Right atrium auricular region (tissue), 2 donors: ENCODE data around the gene COL13A1. TPM values are rescaled to one million over a fixed set of nuclear protein-coding genes. Genes with fewer than 3 reads are reported as not detected.

Experiments used
- DNase-seq: peaks from one replicate; pipeline ENCODE4 v3.0.0-alpha.2; 2019; ENCODE audit warnings: low spot score
- H3K27ac ChIP-seq, 2 donors: fragments of 200-600 bp; sonication (generic); 1 replicate in 1 of 2; 2 replicates in 1 of 2; pipeline ENCODE4 v1.5.1; 2016 to 2019
- H3K27me3 ChIP-seq, 2 donors: fragments of 200-600 bp; sonication (generic); one replicate each; pipeline versions ENCODE4 v1.5.1 to v1.6.0; 2017 to 2019
- H3K36me3 ChIP-seq: fragments of 200-600 bp; sonication (generic); one replicate; pipeline ENCODE4 v1.5.1; 2016
- H3K4me1 ChIP-seq, 2 donors: fragments of 200-600 bp; sonication (generic); one replicate each; pipeline versions ENCODE4 v1.5.1 to v1.6.0; 2017 to 2019
- H3K4me3 ChIP-seq, 2 donors: fragments of 200-600 bp; sonication (generic); 1 replicate in 1 of 2; 2 replicates in 1 of 2; pipeline ENCODE4 v1.5.1; 2017 to 2019; ENCODE audit warnings: mild to moderate bottlenecking in 1 of 2, moderate library complexity in 1 of 2
- H3K9me3 ChIP-seq, 2 donors: fragments of 200-600 bp; sonication (generic); one replicate each; pipeline ENCODE4 v1.5.1; 2019
- total RNA-seq, 2 donors: library from RNA; depleted of rRNA; stranded (reverse); fragments of >200 nt; gene quantifications; one replicate each; pipeline ENCODE4 v1.1.0, GENCODE V29; 2016
- TF ChIP-seq, protein P1 (sequence below), 2 donors: fragments of 200-600 bp; sonication (generic); IDR thresholded peaks; one replicate each; pipeline ENCODE4 v1.5.1; 2019; ENCODE audit warnings: antibody characterized with exemption in 2 of 2

The COL13A1 gene
- total RNA-seq, 2 donors from 2014 or later = 5.7 to 11.8 TPM

DNA sequence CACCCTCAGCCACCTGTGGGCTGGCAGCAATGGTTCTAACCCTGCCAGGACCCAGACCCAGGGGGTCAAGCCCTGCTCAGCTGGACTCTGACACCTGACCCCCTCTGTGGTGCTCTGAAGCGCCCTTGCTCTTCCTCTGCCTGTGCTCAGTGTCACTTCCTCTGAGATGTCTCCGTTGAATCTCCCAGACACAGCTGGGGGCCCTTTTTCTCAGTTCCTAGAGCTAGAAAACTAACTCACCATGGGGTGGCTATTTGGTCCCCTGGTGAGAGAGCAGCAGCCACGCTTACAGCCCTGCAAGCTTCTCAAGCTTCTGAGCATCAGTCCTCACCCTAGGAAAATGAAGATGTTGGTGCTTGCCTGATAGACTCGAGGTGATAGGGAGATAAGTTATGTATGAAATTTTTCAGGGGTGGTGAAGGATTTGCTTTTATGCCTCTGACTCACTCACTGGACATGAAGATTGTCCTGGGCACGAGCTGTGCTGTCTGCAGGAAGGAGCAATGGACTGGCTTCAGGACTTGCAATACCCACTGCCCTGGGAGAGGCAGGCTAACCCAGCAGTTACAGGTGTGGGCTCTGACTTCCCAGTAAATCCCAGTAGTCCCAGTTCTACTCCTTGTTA, 29.6 kb downstream of the COL13A1 start:
- no peak overlapping the region for H3K4me3 ChIP-seq
- no peaks in the 10 kb centered on the region for H3K9me3 ChIP-seq
- TF ChIP-seq, protein P1, sequence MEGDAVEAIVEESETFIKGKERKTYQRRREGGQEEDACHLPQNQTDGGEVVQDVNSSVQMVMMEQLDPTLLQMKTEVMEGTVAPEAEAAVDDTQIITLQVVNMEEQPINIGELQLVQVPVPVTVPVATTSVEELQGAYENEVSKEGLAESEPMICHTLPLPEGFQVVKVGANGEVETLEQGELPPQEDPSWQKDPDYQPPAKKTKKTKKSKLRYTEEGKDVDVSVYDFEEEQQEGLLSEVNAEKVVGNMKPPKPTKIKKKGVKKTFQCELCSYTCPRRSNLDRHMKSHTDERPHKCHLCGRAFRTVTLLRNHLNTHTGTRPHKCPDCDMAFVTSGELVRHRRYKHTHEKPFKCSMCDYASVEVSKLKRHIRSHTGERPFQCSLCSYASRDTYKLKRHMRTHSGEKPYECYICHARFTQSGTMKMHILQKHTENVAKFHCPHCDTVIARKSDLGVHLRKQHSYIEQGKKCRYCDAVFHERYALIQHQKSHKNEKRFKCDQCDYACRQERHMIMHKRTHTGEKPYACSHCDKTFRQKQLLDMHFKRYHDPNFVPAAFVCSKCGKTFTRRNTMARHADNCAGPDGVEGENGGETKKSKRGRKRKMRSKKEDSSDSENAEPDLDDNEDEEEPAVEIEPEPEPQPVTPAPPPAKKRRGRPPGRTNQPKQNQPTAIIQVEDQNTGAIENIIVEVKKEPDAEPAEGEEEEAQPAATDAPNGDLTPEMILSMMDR (IDR thresholded peaks at IDR 0.05) = no peak
- no peaks in the 10 kb centered on the region for H3K27me3 ChIP-seq
- no peaks in the 10 kb centered on the region for H3K36me3 ChIP-seq
- peaks cover 0 to 5% of the 10 kb centered on the region in 2 donors for H3K4me1 ChIP-seq
- DNase-seq = no peak
- no peak overlapping the region for H3K27ac ChIP-seq

DNA sequence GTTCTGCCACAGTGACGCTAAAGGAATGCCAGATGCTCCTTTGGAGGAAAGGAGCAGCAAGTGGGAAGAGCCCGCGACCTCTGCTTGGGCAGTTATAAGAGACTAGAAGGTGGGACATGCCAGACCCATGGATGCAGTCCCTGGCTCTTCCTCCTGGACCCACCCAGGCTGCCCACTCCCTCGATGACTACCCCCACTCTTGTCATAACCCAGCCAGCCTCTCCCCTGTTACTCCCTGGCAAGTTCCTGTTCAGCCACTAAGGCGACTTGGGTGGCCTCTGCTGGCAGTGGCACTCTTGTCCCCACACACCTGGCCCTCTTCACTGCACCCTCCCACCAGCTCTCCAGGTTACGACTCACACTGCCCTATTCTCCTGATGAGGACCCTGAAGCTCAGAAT, 33.5 kb downstream of the COL13A1 start:
- no peak overlapping the region for H3K4me3 ChIP-seq
- peaks cover 0 to 26% of the 10 kb centered on the region in 2 donors for H3K4me1 ChIP-seq
- H3K27me3 ChIP-seq = no peaks in the 10 kb centered on the region
- no peaks in the 10 kb centered on the region for H3K9me3 ChIP-seq
- TF ChIP-seq, protein P1 (IDR thresholded peaks at IDR 0.05) = no peak
- DNase-seq = no peak
- H3K36me3 ChIP-seq = no peaks in the 10 kb centered on the region
- no peak overlapping the region for H3K27ac ChIP-seq

DNA sequence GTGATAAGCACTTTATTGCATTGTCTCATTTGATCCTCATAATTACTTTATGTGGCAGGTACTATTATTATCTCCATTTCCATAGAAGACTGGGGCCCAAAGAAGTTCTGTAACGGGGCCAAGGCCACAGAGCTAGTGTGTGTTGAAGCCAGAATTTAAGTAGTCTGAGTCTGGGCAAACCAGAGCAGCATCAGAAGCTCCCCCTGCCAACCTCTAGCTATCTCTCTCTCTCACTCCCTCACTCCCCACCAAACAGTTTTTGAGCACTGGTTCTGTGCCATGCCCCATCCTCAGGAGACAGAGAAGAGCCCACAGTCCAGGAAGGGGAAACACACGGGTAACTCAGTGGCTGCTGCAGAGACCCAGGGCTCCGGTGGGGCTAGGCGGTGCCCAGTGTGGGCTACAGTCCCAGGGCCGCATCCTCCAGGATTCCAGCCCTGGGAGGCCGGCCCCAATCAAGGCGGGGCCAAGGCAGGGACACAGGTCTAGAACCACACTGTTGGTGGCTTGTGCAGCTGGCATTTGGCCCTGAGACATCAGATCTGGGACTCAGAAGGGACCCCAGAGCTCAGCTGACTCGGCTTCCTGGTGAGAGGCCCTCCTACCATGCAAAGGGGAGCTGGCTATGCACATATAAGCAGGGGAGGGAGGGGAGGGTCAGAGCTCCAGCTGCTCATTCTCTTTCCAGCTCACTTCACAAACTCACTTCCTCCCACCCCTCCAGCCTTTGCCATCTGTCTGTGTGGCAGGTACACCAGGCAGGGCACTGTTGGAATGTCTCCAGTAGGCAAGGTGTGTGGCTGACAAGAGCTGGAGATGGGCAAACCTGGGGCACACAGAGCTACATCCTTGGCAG, 34.4 kb downstream of the COL13A1 start:
- TF ChIP-seq, protein P1 (IDR thresholded peaks at IDR 0.05) = no peak
- Histone ChIP-seq H3K27me3 (no peaks in the 10 kb centered on the region), H3K9me3 (no peaks in the 10 kb centered on the region), H3K27ac (peak overlapping the region in 1 of 2 donors; percentile 60), H3K4me3 (no peak overlapping the region), H3K4me1 (peaks cover 0 to 35% of the 10 kb centered on the region in 2 donors), H3K36me3 (no peaks in the 10 kb centered on the region)
- no peak for DNase-seq

- Histone ChIP-seq H3K27ac (peak overlapping the region in 1 of 2 donors; percentile 60), H3K4me1 (peaks cover 0 to 36% of the 10 kb centered on the region in 2 donors), H3K27me3 (no peaks in the 10 kb centered on the region), H3K9me3 (no peaks in the 10 kb centered on the region), H3K4me3 (no peak overlapping the region), H3K36me3 (no peaks in the 10 kb centered on the region)
- DNase-seq = no peak
- TF ChIP-seq, protein P1 (IDR thresholded peaks at IDR 0.05) = no peak
Observed at GRCh38 chr10:69836731-69837030, 35.0 kb downstream of the COL13A1 start.

DNA sequence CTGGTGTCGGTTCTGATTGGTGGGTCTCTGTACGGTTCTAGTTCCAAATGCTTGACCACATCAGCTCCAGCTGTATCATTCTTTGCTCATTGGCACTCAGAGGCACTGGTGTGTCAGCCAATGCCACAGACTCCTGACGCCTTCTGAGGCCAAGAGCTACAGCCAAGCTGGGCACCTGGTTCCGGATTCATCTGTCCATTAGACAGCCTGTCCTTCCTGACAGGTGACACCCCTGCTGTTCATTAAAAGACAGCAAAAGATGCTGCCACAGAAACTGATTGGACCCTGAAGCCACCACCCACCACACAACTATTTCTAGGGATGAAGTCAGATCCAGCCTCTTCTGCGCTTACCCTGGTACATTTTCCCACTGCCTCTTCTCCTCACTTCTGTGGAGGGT, 35.6 kb downstream of the COL13A1 start:
- Histone ChIP-seq H3K4me3 (no peak overlapping the region), H3K36me3 (no peaks in the 10 kb centered on the region), H3K4me1 (peaks cover 0 to 36% of the 10 kb centered on the region in 2 donors), H3K9me3 (no peaks in the 10 kb centered on the region), H3K27ac (peak overlapping the region in 1 of 2 donors; percentile 60), H3K27me3 (no peaks in the 10 kb centered on the region)
- DNase-seq = no peak
- TF ChIP-seq, protein P1 (IDR thresholded peaks at IDR 0.05) = no peak
